GM12878 (cell line): ENCODE measurements around the gene SMARCC2. TPM values are rescaled to one million over a fixed set of nuclear protein-coding genes. Genes with fewer than 3 reads are reported as not detected.
A peak's percentile ranks its signal among the peaks of the same experiment; 100 is the strongest.

ENCODE experiments used
- BHLHE40 ChIP-seq, 2 experiments: fragments of 450-650 bp in 1 of 2; IDR thresholded peaks; 2 replicates each; pipeline ENCODE4 v1.6.1; 2011 to 2017; ENCODE audit warnings: low read depth in 2 of 2, borderline replicate concordance in 1 of 2, improper control_type of control experiment in 1 of 2, low read length in 1 of 2, mild to moderate bottlenecking in 1 of 2
- IKZF2 ChIP-seq, 2 experiments: fragments of 450-650 bp; IDR thresholded peaks; 2 replicates each; pipeline ENCODE4 v1.6.1; 2017; ENCODE audit warnings: mild to moderate bottlenecking in 2 of 2, moderate library complexity in 2 of 2
- LARP7 ChIP-seq: fragments of 450-650 bp; IDR thresholded peaks from 2 replicates; pipeline ENCODE4 v1.6.1; 2017; ENCODE audit warnings: mild to moderate bottlenecking
- MXI1 ChIP-seq: fragments of 150-350 bp; IDR thresholded peaks from 2 replicates; pipeline ENCODE4 v1.6.1; 2011; ENCODE audit warnings: low read depth, mild to moderate bottlenecking, inconsistent platforms, low read length, improper control_type of control experiment
- MYC ChIP-seq: IDR thresholded peaks from 2 replicates; pipeline ENCODE4 v1.6.1; 2011; ENCODE audit warnings: mild to moderate bottlenecking, low read length, moderate library complexity, inconsistent platforms; ENCODE audit not compliant: insufficient read depth, insufficient replicate concordance, insufficient read length, severe bottlenecking
- SMC3 ChIP-seq: IDR thresholded peaks from 2 replicates; pipeline ENCODE4 v1.6.1; 2011; ENCODE audit warnings: low read length, improper control_type of control experiment, borderline replicate concordance
- polyA plus RNA-seq, 11 experiments: library from polyadenylated mRNA; depleted of rRNA in 4 of 11; unstranded in 6 of 11; stranded (reverse) in 5 of 11; fragments of >200 nt; fragmentation: Nextera tagmentation in 4 of 11; fragmentation: Illumina TruSeq in 1 of 11; extraction: Ambion mirVana in 4 of 11; extraction: Trizol in 1 of 11; gene quantifications; 1 replicate in 1 of 11; 2 replicates in 10 of 11; pipeline versions ENCODE4 v1.2.1 to v1.2.3, GENCODE V29; 2011 to 2016; ENCODE audit warnings: inconsistent platforms in 2 of 11, missing spikeins in 2 of 11, low read depth in 1 of 11
- total RNA-seq, 4 experiments: library from RNA; depleted of rRNA in 3 of 4; stranded (reverse); fragments of >200 nt in 3 of 4; fragmentation: Illumina TruSeq in 1 of 4; extraction: Trizol in 1 of 4; gene quantifications; 2 replicates each; pipeline versions ENCODE4 v1.2.1 to v1.2.3, GENCODE V29; 2013 to 2021
- TF ChIP-seq, protein P1 (sequence below): fragments of 450-650 bp; conservative IDR thresholded peaks from 2 replicates; pipeline ENCODE4 v1.6.1; 2017; ENCODE audit warnings: mild to moderate bottlenecking, moderate library complexity
- TF ChIP-seq, protein P2 (sequence below), 3 experiments: IDR thresholded peaks in 2 of 3; conservative IDR thresholded peaks in 1 of 3; 2 replicates each; pipeline ENCODE4 v1.5.1; 2011; ENCODE audit warnings: low read depth in 3 of 3, low read length in 3 of 3, mild to moderate bottlenecking in 3 of 3, control low read depth in 2 of 3, moderate library complexity in 2 of 3, inconsistent platforms in 1 of 3, mixed read lengths in 1 of 3; ENCODE audit not compliant: control insufficient read depth in 2 of 3, insufficient read depth in 1 of 3; ENCODE audit errors: extremely low read depth in 1 of 3

The SMARCC2 gene
- total and polyA plus RNA-seq, 10 of the 15 experiments (the other 5 are each of a cell fraction or from before 2014, with no cell fraction given), result 13.6 to 71.2 (median 42.3) TPM

DNA sequence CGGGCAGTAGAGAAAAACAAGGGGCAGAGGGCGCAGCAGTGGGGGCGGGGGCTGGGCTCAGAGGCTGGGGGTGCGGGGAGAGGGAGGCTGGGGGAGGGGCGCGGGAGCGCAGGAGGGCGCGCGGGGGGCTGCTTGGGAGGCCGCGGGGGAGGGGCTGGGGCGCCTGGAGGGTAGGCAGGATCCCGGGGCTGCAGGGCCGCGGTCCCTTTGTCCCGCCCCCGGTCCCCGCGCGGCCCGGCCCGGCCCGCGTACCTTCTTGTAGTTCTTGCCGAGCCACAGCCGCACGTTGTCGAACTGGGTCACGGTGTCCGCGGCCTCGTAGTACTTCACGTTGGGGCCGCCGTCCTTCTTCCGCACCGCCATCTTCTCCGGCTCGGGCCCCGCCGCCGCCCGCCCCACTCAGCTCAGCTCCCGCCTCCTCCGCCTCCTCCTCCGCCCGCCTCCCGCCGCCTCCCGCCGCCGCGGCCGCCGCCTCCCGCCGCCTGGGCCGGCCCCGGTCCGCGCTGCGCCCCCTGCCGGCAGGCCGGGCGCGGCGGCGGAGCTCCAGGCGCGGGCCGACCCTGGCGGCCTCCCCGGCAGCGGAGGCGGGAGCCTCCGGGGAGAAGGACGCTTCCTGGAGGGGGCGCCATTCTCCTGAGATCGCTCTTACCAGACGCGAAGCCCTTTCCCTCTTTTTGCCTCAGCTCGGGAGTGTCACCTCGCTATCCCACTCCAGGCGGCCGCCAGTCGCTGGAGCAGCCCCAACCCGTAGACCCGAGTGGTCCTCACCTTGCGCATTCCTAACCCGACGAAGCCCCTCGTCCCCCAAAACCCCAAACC, at the start of gene SMARCC2 (continued):
- peak in 1 of 2 experiments; percentile 60; a peak in 1 of 4 replicates for TF ChIP-seq BHLHE40 (IDR thresholded peaks at IDR 0.05; ENCODE audit: borderline replicate concordance in 1 of 2, low read depth in 2 of 2, low read length in 1 of 2)
- TF ChIP-seq SMC3, result peak; percentile 39; the same call in 1 of the 2 replicates
- TF ChIP-seq IKZF2 (IDR thresholded peaks at IDR 0.05), result peak in 1 of 2 experiments; percentile 72; a peak in 2 of 4 replicates
- TF ChIP-seq, protein P1, sequence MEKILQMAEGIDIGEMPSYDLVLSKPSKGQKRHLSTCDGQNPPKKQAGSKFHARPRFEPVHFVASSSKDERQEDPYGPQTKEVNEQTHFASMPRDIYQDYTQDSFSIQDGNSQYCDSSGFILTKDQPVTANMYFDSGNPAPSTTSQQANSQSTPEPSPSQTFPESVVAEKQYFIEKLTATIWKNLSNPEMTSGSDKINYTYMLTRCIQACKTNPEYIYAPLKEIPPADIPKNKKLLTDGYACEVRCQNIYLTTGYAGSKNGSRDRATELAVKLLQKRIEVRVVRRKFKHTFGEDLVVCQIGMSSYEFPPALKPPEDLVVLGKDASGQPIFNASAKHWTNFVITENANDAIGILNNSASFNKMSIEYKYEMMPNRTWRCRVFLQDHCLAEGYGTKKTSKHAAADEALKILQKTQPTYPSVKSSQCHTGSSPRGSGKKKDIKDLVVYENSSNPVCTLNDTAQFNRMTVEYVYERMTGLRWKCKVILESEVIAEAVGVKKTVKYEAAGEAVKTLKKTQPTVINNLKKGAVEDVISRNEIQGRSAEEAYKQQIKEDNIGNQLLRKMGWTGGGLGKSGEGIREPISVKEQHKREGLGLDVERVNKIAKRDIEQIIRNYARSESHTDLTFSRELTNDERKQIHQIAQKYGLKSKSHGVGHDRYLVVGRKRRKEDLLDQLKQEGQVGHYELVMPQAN, result peak; percentile 69; the same call in 1 of the 2 replicates
- TF ChIP-seq MXI1, result peak; percentile 58
- TF ChIP-seq, protein P2, sequence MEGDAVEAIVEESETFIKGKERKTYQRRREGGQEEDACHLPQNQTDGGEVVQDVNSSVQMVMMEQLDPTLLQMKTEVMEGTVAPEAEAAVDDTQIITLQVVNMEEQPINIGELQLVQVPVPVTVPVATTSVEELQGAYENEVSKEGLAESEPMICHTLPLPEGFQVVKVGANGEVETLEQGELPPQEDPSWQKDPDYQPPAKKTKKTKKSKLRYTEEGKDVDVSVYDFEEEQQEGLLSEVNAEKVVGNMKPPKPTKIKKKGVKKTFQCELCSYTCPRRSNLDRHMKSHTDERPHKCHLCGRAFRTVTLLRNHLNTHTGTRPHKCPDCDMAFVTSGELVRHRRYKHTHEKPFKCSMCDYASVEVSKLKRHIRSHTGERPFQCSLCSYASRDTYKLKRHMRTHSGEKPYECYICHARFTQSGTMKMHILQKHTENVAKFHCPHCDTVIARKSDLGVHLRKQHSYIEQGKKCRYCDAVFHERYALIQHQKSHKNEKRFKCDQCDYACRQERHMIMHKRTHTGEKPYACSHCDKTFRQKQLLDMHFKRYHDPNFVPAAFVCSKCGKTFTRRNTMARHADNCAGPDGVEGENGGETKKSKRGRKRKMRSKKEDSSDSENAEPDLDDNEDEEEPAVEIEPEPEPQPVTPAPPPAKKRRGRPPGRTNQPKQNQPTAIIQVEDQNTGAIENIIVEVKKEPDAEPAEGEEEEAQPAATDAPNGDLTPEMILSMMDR (IDR thresholded peaks at IDR 0.05 in 2 of 3, conservative IDR thresholded peaks at IDR 0.05 in 1 of 3; ENCODE audit: control insufficient read depth in 2 of 3, extremely low read depth in 1 of 3, insufficient read depth in 1 of 3, low read depth in 3 of 3, low read length in 3 of 3), result peak; percentile 68 to 87 (median 72); a peak in 5 of 6 replicates
- no peak for TF ChIP-seq MYC
- 0 out of 2 replicates have a peak, but pooled peaks have one; percentile 16 for TF ChIP-seq LARP7
- TF ChIP-seq, all 136 proteins: peak for 17
